ENCODE results near the gene PPFIA1.

DNA sequence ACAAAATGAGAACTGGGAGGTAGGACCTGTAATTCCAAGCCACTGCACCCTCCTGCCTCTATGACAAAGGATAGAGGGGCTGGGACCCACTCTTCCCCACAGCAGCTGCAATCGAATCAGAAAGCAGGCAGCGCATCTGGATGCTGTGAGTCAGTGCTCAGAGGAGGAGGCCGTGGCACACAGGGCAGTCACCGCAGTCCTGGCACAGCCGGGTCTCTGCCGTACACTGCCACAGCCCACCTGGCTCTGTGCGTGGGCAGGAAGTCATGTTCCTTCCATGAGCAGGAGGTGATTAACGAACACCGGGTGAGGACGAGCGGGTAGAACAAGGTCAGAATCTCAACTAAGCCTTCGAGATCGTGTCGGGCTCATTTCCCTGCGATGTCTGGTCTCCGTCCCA, 30.2 kb upstream of the PPFIA1 start:
- TF ChIP-seq POLR2A (IDR thresholded peaks at IDR 0.05), result no peak
- TF ChIP-seq, protein P1, sequence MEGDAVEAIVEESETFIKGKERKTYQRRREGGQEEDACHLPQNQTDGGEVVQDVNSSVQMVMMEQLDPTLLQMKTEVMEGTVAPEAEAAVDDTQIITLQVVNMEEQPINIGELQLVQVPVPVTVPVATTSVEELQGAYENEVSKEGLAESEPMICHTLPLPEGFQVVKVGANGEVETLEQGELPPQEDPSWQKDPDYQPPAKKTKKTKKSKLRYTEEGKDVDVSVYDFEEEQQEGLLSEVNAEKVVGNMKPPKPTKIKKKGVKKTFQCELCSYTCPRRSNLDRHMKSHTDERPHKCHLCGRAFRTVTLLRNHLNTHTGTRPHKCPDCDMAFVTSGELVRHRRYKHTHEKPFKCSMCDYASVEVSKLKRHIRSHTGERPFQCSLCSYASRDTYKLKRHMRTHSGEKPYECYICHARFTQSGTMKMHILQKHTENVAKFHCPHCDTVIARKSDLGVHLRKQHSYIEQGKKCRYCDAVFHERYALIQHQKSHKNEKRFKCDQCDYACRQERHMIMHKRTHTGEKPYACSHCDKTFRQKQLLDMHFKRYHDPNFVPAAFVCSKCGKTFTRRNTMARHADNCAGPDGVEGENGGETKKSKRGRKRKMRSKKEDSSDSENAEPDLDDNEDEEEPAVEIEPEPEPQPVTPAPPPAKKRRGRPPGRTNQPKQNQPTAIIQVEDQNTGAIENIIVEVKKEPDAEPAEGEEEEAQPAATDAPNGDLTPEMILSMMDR (IDR thresholded peaks at IDR 0.05), result no peak

Measured in uterus (tissue), 2 donors.